Glutamatergic neuron (in vitro differentiated cells): ENCODE measurements around the gene SMCO2. TPM values are rescaled to one million over a fixed set of nuclear protein-coding genes. Genes with fewer than 3 reads are reported as not detected.

Experiments
- DNase-seq: peaks from one replicate; pipeline ENCODE4 v3.0.0; 2022
- H3K27ac Mint-ChIP-seq: one replicate; pipeline ENCODE4 v1.8.0; 2020; ENCODE audit warnings: mild to moderate bottlenecking, mixed read lengths, inconsistent platforms; ENCODE audit not compliant: unreplicated experiment
- H3K27me3 Mint-ChIP-seq: one replicate; pipeline ENCODE4 v1.8.0; 2020; ENCODE audit warnings: mild to moderate bottlenecking, moderate library complexity, mixed read lengths, inconsistent platforms; ENCODE audit not compliant: unreplicated experiment
- H3K36me3 Mint-ChIP-seq: one replicate; pipeline ENCODE4 v1.8.0; 2020; ENCODE audit warnings: mild to moderate bottlenecking, mixed read lengths, inconsistent platforms; ENCODE audit not compliant: unreplicated experiment
- H3K4me1 Mint-ChIP-seq: one replicate; pipeline ENCODE4 v1.8.0; 2020; ENCODE audit warnings: mild to moderate bottlenecking, low read depth, mixed read lengths, inconsistent platforms; ENCODE audit not compliant: unreplicated experiment
- H3K4me3 Mint-ChIP-seq: one replicate; pipeline ENCODE4 v1.8.0; 2020; ENCODE audit warnings: mild to moderate bottlenecking, mixed read lengths, inconsistent platforms; ENCODE audit not compliant: unreplicated experiment
- H3K9me3 Mint-ChIP-seq: one replicate; pipeline ENCODE4 v1.8.0; 2020; ENCODE audit warnings: mild to moderate bottlenecking, moderate library complexity, mixed read lengths, inconsistent platforms; ENCODE audit not compliant: unreplicated experiment
- CTCF ChIP-seq: fragments of 200-600 bp; sonication (generic); IDR thresholded peaks from one replicate; pipeline ENCODE4 v1.5.0; 2021; ENCODE audit not compliant: partially characterized antibody, unreplicated experiment
- total RNA-seq: library from RNA; stranded (reverse); fragmentation: NEBNext Ultra II Directional; extraction: Animal tissue kit (Norgen Biotek cat#: 25700); gene quantifications from one replicate; pipeline ENCODE4 v1.2.1, GENCODE V29; 2021; ENCODE audit not compliant: unreplicated experiment

Gene SMCO2
- total RNA-seq, 1 donor from 2014 or later: not detected

DNA sequence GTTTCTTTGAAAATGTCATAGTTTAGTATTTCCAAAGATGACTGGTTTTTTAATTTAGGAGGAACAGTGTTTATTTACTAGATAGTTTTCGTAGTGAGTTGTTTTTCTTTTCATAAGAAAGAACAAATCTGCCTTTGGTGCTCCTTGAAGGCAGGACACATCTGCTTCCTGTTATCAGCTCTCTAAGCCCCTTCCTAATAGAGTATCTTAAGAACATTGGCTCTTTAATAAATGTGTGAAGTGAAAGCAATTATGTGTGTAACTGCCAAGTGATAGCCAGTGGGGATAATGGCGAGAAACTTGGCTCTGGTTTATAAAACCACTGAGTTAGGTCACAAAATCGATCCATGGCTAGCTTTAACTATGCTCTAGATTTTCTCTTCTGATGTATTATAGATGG, 54.0 kb downstream of the SMCO2 start:
- H3K4me1 Mint-ChIP-seq: no peaks in the 10 kb centered on the region
- no peaks in the 10 kb centered on the region for H3K9me3 Mint-ChIP-seq
- no peak for TF ChIP-seq CTCF
- no peak overlapping the region for H3K27ac Mint-ChIP-seq
- no peak for DNase-seq
- no peaks in the 10 kb centered on the region for H3K36me3 Mint-ChIP-seq
- no peak overlapping the region for H3K4me3 Mint-ChIP-seq
- H3K27me3 Mint-ChIP-seq: no peaks in the 10 kb centered on the region

- H3K4me1 Mint-ChIP-seq: no peaks in the 10 kb centered on the region
Observed at GRCh38 chr12:27502021-27502435, 55.5 kb downstream of the SMCO2 start.

DNA sequence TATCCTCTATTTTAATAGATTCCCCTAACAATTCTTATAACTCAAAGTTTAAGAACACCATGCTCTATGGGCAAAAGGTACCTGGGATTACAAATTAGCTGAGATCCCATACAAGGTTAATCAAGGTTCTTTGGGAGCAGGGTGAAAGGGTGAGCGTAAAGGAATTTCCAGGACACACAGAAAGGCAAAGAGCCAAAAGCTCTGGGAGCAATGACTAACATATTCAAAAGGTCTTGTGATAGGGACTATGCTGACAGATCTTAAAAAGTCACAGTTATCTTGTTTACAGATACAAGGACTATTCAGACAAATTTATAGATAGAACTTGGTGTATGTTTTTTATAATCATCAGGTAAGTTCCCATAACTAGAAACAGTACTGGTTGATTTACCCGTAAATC, 58.0 kb downstream of the SMCO2 start:
- no peak overlapping the region for H3K27ac Mint-ChIP-seq
- H3K9me3 Mint-ChIP-seq: no peaks in the 10 kb centered on the region
- no peak for DNase-seq
- no peaks in the 10 kb centered on the region for H3K27me3 Mint-ChIP-seq
- TF ChIP-seq CTCF: no peak
- H3K4me3 Mint-ChIP-seq: no peak overlapping the region
- H3K4me1 Mint-ChIP-seq: no peaks in the 10 kb centered on the region
- no peaks in the 10 kb centered on the region for H3K36me3 Mint-ChIP-seq

More at GRCh38 chr12:27502021-27502435, 55.5 kb downstream of the SMCO2 start:
- no peak for TF ChIP-seq CTCF
- Mint-ChIP-seq H3K27ac (no peak overlapping the region), H3K36me3 (no peaks in the 10 kb centered on the region), H3K27me3 (no peaks in the 10 kb centered on the region), H3K4me3 (no peak overlapping the region), H3K9me3 (no peaks in the 10 kb centered on the region)
- DNase-seq: no peak

DNA sequence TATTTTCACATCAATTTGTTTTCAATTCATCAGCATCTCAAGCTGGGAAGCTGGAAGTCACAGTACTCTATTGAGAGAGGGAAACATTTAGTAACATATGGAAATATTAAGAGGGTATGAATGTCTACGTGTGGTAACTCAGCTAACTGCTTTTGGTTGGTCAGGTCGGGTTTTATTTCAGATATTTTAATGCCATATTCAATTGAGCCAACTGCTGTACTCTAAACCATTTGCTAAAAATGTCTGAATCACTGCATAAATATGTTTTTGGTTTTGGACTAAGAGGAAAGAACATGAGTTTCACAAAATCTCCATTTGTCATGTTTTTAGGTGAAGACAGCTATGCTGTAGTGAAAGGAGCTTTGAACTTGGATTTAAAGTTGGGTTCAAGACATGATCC, 58.6 kb downstream of the SMCO2 start:
- no peaks in the 10 kb centered on the region for H3K36me3 Mint-ChIP-seq
- no peaks in the 10 kb centered on the region for H3K4me1 Mint-ChIP-seq
- H3K9me3 Mint-ChIP-seq: no peaks in the 10 kb centered on the region
- H3K4me3 Mint-ChIP-seq: no peak overlapping the region
- no peak for DNase-seq
- no peak for TF ChIP-seq CTCF
- H3K27ac Mint-ChIP-seq: no peak overlapping the region
- no peaks in the 10 kb centered on the region for H3K27me3 Mint-ChIP-seq

GRCh38 chr12:27505761-27506160, 59.2 kb downstream of the SMCO2 start:
- Mint-ChIP-seq H3K36me3 (no peaks in the 10 kb centered on the region), H3K9me3 (no peaks in the 10 kb centered on the region), H3K27ac (no peak overlapping the region), H3K4me3 (no peak overlapping the region), H3K27me3 (no peaks in the 10 kb centered on the region), H3K4me1 (no peaks in the 10 kb centered on the region)
- DNase-seq: no peak
- no peak for TF ChIP-seq CTCF
